GM20431 (cell line): ENCODE measurements around the gene PLA2G4B.

Experiments
- in situ Hi-C: fragments of 300-500 bp; cut with MseI, MboI; formaldehyde crosslinking; loops from one replicate; pipeline ENCODE4 v1.15.0; 2020; ENCODE audit warnings: low sequenced_read_pairs; ENCODE audit not compliant: unreplicated experiment

PLA2G4B gene

GRCh38 chr15:41838400-41838897 is at the start of gene PLA2G4B:
Gene PLA2G4B, plus strand, starts transcription at chr15:41838847. Its CDS starts 67 bp downstream, at chr15:41838914.
- in situ Hi-C loops, result no loop called here

- in situ Hi-C loops, result no loop called here
Observed at GRCh38 chr15:41789236-41789635, 49.4 kb upstream of the PLA2G4B start.

GRCh38 chr15:41789662-41790061 is 49.0 kb upstream of the PLA2G4B start:
- in situ Hi-C loops, result no loop called here

- in situ Hi-C loops, result no loop called here
Observed at GRCh38 chr15:41790169-41790568, 48.5 kb upstream of the PLA2G4B start.

- in situ Hi-C loops, result no loop called here
Observed at GRCh38 chr15:41790756-41791546, 47.7 kb upstream of the PLA2G4B start.

- in situ Hi-C loops, result no loop called here
Observed at GRCh38 chr15:41791547-41791937, 47.1 kb upstream of the PLA2G4B start.

- in situ Hi-C loops, result no loop called here
Observed at GRCh38 chr15:41792000-41792637, 46.5 kb upstream of the PLA2G4B start.

GRCh38 chr15:41794081-41794480 is 44.6 kb upstream of the PLA2G4B start:
- in situ Hi-C loops, result no loop called here

- in situ Hi-C loops, result no loop called here
Observed at GRCh38 chr15:41795996-41796856, 42.4 kb upstream of the PLA2G4B start.

- in situ Hi-C loops, result no loop called here
Observed at GRCh38 chr15:41797201-41797944, 41.3 kb upstream of the PLA2G4B start.

GRCh38 chr15:41798607-41799487 is 39.8 kb upstream of the PLA2G4B start:
- in situ Hi-C loops, result no loop called here

- in situ Hi-C loops, result no loop called here
Observed at GRCh38 chr15:41799488-41799805, 39.2 kb upstream of the PLA2G4B start.

- in situ Hi-C loops, result no loop called here
Observed at GRCh38 chr15:41801185-41801584, 37.5 kb upstream of the PLA2G4B start.

GRCh38 chr15:41801850-41802455 is 36.7 kb upstream of the PLA2G4B start:
- in situ Hi-C loops, result no loop called here

GRCh38 chr15:41804361-41804760 is 34.3 kb upstream of the PLA2G4B start:
- in situ Hi-C loops, result no loop called here

GRCh38 chr15:41804916-41805666 is 33.6 kb upstream of the PLA2G4B start:
- in situ Hi-C loops, result no loop called here

GRCh38 chr15:41805711-41806110 is 32.9 kb upstream of the PLA2G4B start:
- in situ Hi-C loops, result no loop called here
